ENCODE results near the gene TFR2. TPM values are rescaled to one million over a fixed set of nuclear protein-coding genes. Genes with fewer than 3 reads are reported as not detected.

Gene TFR2
- total and polyA plus RNA-seq, 2 donors (not counting 3 experiments of a cell fraction or from before 2014, with no cell fraction given) = 0.37 to 0.60 TPM

DNA sequence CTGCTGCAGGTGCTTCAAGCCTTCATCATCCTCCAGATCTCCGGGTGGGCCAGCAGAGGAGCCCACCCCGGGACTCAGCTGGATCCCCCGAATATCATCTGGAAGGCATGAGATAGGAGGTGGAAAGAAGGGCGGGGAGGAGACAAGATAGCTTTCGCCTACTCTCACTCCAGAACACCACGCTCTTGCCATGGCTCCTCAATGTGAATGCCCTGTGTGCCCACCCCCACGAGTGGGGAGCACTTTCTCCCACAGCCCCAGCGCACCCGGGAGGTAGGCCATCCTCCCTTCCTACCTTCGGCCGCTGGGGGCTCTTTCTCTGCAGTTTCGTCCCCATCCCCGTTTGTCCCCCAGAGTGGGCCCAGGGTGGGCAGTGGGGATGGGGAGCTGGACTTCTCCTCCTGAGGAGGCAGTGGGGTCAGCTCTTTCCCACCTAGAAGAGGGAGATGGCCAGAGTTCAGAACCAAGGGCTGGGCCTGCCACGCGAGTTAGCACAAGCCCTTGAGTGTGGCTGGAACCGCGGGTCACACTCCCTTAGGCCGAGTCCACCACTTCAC, 43.8 kb upstream of the TFR2 start:
- H3K4me1 ChIP-seq (ENCODE audit: control insufficient read depth, extremely low read depth, insufficient read depth, low read length) = no peaks in the 10 kb centered on the region
- H3K27me3 ChIP-seq (ENCODE audit: control insufficient read depth in 2 of 2, insufficient read depth in 2 of 2, low read length in 2 of 2) = no peaks in the 10 kb centered on the region
- H3K9me1 ChIP-seq (replicated peaks; ENCODE audit: control insufficient read depth, extremely low read depth, insufficient read depth, low read length) = no peaks in the 10 kb centered on the region
- peaks cover 16% of the 10 kb centered on the region for H3K79me2 ChIP-seq (ENCODE audit: control insufficient read depth, insufficient read depth, low read length)
- no peaks in the 10 kb centered on the region for H4K20me1 ChIP-seq (replicated peaks; ENCODE audit: control insufficient read depth, extremely low read depth, insufficient read depth, low read length)
- H3K36me3 ChIP-seq (ENCODE audit: control insufficient read depth in 2 of 2, extremely low read depth in 1 of 2, insufficient read depth in 2 of 2, low read length in 2 of 2) = peaks cover 9 to 74% of the 10 kb centered on the region in 2 experiments
- H3K4me3 ChIP-seq (replicated peaks in 1 of 3; ENCODE audit: insufficient read depth in 1 of 3, low read depth in 1 of 3, low read length in 3 of 3) = no peak overlapping the region
- DNase-seq (ENCODE audit: low read depth, low spot score) (no peak), FAIRE-seq (no peak)
- H3K9ac ChIP-seq (replicated peaks; ENCODE audit: extremely low read depth, insufficient read depth, low read length) = no peak overlapping the region
- intact Hi-C loops (cut with micrococcal nuclease) (no loop called here), dilution Hi-C loops (cut with MboI; ENCODE audit: extremely low pct_ligation_motif_present, low sequenced_read_pairs) (no loop called here)
- no peak overlapping the region for H2AFZ ChIP-seq (ENCODE audit: low read depth, low read length)
- H3K27ac ChIP-seq (ENCODE audit: insufficient read depth, low read depth, low read length) = no peak overlapping the region
- TF ChIP-seq GATA2 (IDR thresholded peaks at IDR 0.05; ENCODE audit: insufficient read depth, insufficient read length, low read depth, low read length) = no peak
- TF ChIP-seq EZH2 (IDR thresholded peaks at IDR 0.05; ENCODE audit: borderline replicate concordance, low read depth, low read length, severe bottlenecking) = no peak
- no peak for TF ChIP-seq POLR2A (IDR thresholded peaks at IDR 0.05; ENCODE audit: low read depth, low read length)
- no peak for TF ChIP-seq FOS (IDR thresholded peaks at IDR 0.05; ENCODE audit: borderline replicate concordance, insufficient read depth, low read length)
- TF ChIP-seq MYC (IDR thresholded peaks at IDR 0.05; ENCODE audit: low read depth, low read length) = no peak
- no peak for TF ChIP-seq JUN (IDR thresholded peaks at IDR 0.05; ENCODE audit: borderline replicate concordance, insufficient read depth, insufficient read length, low read depth)
- TF ChIP-seq CTCF (IDR thresholded peaks at IDR 0.05; ENCODE audit: extremely low read depth in 1 of 2, insufficient read depth in 1 of 2, low read depth in 1 of 2, low read length in 2 of 2) = no peak
- TF ChIP-seq MAX (IDR thresholded peaks at IDR 0.05; ENCODE audit: insufficient read depth, insufficient read length) = no peak
- TF ChIP-seq POLR2AphosphoS5 (IDR thresholded peaks at IDR 0.05; ENCODE audit: insufficient read depth, low read depth, low read length) = no peak
- no peaks in the 10 kb centered on the region for H3K9me3 ChIP-seq (replicated peaks; ENCODE audit: control insufficient read depth, insufficient read depth, low read length)
- BruUV-seq (replicated peaks) = no TSS peak
- ChIA-PET POLR2A (no interaction called here), CTCF (interaction anchor here (0.9 to 7.0 kb wide), 3 partner anchors 6 to 20 kb away, joined by 3 to 60 read pairs (median 4); partner anchors contain the start of gene POP7)
- no peak overlapping the region for H3K4me2 ChIP-seq (ENCODE audit: insufficient read depth, low read length)
